Measurements from ENCODE around the gene SMARCC2.

The SMARCC2 gene

DNA sequence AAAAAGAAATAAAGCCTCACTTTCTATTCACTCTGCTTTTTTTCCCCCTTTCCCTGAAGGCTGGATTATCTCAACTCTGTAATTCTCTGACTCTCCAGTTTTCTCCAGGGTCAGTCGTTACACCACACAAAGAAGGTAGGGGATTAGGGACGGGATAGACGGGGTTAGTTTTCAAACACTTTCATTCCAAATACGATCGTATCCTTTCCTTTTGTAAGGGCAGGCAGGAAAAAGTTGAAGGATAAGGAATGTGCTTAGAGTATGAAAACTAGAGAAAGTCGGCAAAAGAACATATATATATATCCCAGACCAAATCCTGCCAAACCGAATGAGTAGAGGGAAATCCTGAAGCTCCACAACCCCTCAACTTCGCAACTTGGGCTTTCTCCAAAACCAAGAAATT lies 61.8 kb downstream of the SMARCC2 start (continued):
- TF ChIP-seq ZNF37A (tag by site-specific recombination; IDR thresholded peaks at IDR 0.05), result no peak
- TF ChIP-seq SALL2 (tag by site-specific recombination; IDR thresholded peaks at IDR 0.05; ENCODE audit: borderline replicate concordance), result no peak
- TF ChIP-seq ZNF140 (tag by site-specific recombination; IDR thresholded peaks at IDR 0.05), result no peak
- TF ChIP-seq, protein P1, sequence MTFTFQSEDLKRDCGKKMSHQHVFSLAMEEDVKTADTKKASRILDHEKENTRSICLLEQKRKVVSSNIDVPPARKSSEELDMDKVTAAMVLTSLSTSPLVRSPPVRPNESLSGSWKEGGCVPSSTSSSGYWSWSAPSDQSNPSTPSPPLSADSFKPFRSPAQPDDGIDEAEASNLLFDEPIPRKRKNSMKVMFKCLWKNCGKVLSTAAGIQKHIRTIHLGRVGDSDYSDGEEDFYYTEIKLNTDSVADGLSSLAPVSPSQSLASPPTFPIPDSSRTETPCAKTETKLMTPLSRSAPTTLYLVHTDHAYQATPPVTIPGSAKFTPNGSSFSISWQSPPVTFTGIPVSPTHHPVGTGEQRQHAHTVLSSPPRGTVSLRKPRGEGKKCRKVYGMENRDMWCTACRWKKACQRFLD (tag by site-specific recombination; IDR thresholded peaks at IDR 0.05), result no peak
- TF ChIP-seq ZNF324 (tag by site-specific recombination; IDR thresholded peaks at IDR 0.05), result no peak; the same call in 1 of the 2 replicates
- no peak for TF ChIP-seq KLF7 (tag by site-specific recombination; IDR thresholded peaks at IDR 0.05; ENCODE audit: borderline replicate concordance)
- no peak for TF ChIP-seq GLI4 (tag by site-specific recombination; IDR thresholded peaks at IDR 0.05)
- TF ChIP-seq, protein P2, sequence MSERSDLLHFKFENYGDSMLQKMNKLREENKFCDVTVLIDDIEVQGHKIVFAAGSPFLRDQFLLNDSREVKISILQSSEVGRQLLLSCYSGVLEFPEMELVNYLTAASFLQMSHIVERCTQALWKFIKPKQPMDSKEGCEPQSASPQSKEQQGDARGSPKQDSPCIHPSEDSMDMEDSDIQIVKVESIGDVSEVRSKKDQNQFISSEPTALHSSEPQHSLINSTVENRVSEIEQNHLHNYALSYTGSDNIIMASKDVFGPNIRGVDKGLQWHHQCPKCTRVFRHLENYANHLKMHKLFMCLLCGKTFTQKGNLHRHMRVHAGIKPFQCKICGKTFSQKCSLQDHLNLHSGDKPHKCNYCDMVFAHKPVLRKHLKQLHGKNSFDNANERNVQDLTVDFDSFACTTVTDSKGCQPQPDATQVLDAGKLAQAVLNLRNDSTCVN (tag by site-specific recombination; optimal IDR thresholded peaks at IDR 0.05), result no peak
- no peak for TF ChIP-seq ZBTB8A (tag by site-specific recombination; IDR thresholded peaks at IDR 0.05)
- peak; percentile 38 for TF ChIP-seq ZFP37 (tag by site-specific recombination; IDR thresholded peaks at IDR 0.05)
- TF ChIP-seq, protein P3, sequence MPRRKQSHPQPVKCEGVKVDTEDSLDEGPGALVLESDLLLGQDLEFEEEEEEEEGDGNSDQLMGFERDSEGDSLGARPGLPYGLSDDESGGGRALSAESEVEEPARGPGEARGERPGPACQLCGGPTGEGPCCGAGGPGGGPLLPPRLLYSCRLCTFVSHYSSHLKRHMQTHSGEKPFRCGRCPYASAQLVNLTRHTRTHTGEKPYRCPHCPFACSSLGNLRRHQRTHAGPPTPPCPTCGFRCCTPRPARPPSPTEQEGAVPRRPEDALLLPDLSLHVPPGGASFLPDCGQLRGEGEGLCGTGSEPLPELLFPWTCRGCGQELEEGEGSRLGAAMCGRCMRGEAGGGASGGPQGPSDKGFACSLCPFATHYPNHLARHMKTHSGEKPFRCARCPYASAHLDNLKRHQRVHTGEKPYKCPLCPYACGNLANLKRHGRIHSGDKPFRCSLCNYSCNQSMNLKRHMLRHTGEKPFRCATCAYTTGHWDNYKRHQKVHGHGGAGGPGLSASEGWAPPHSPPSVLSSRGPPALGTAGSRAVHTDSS (tag by site-specific recombination; IDR thresholded peaks at IDR 0.05), result peak; percentile 17; the same call in 1 of the 2 replicates
- TF ChIP-seq ZNF510 (tag by site-specific recombination; IDR thresholded peaks at IDR 0.05; ENCODE audit: insufficient replicate concordance), result no peak
- no peak for TF ChIP-seq ZNF133 (tag by site-specific recombination; IDR thresholded peaks at IDR 0.05)
- TF ChIP-seq SP7 (tag by site-specific recombination; IDR thresholded peaks at IDR 0.05), result no peak
- no peak for TF ChIP-seq ZNF707 (tag by site-specific recombination; IDR thresholded peaks at IDR 0.05)
- no peak for TF ChIP-seq WT1 (tag by site-specific recombination; IDR thresholded peaks at IDR 0.05)
- no peak for TF ChIP-seq ZNF768 (tag by site-specific recombination; IDR thresholded peaks at IDR 0.05)
- TF ChIP-seq, protein P4, sequence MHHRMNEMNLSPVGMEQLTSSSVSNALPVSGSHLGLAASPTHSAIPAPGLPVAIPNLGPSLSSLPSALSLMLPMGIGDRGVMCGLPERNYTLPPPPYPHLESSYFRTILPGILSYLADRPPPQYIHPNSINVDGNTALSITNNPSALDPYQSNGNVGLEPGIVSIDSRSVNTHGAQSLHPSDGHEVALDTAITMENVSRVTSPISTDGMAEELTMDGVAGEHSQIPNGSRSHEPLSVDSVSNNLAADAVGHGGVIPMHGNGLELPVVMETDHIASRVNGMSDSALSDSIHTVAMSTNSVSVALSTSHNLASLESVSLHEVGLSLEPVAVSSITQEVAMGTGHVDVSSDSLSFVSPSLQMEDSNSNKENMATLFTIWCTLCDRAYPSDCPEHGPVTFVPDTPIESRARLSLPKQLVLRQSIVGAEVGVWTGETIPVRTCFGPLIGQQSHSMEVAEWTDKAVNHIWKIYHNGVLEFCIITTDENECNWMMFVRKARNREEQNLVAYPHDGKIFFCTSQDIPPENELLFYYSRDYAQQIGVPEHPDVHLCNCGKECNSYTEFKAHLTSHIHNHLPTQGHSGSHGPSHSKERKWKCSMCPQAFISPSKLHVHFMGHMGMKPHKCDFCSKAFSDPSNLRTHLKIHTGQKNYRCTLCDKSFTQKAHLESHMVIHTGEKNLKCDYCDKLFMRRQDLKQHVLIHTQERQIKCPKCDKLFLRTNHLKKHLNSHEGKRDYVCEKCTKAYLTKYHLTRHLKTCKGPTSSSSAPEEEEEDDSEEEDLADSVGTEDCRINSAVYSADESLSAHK (tag by site-specific recombination; IDR thresholded peaks at IDR 0.05), result no peak; the same call in 1 of the 2 replicates
- no peak for TF ChIP-seq ZNF311 (tag by site-specific recombination; IDR thresholded peaks at IDR 0.05; ENCODE audit: borderline replicate concordance)
- no peak for TF ChIP-seq ZNF791 (tag by site-specific recombination; IDR thresholded peaks at IDR 0.05)
- TF ChIP-seq, protein P5, sequence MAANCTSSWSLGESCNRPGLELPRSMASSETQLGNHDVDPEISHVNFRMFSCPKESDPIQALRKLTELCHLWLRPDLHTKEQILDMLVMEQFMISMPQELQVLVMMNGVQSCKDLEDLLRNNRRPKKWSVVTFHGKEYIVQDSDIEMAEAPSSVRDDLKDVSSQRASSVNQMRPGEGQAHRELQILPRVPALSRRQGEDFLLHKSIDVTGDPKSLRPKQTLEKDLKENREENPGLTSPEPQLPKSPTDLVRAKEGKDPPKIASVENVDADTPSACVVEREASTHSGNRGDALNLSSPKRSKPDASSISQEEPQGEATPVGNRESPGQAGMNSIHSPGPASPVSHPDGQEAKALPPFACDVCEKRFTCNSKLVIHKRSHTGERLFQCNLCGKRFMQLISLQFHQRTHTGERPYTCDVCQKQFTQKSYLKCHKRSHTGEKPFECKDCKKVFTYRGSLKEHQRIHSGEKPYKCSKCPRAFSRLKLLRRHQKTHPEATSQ (tag by site-specific recombination; IDR thresholded peaks at IDR 0.05), result no peak
- TF ChIP-seq ZNF354C (tag by site-specific recombination; IDR thresholded peaks at IDR 0.05; ENCODE audit: borderline replicate concordance, low read depth), result no peak
- peak; percentile 83 for TF ChIP-seq IKZF3 (tag by site-specific recombination; IDR thresholded peaks at IDR 0.05)
- 0 out of 2 replicates have a peak, but pooled peaks have one; percentile 10 for TF ChIP-seq ZNF660 (tag by site-specific recombination; IDR thresholded peaks at IDR 0.05)
- TF ChIP-seq ZNF426 (tag by site-specific recombination; IDR thresholded peaks at IDR 0.05), result no peak
- no peak; the same call in 1 of the 2 replicates for TF ChIP-seq ZEB2 (tag by site-specific recombination; IDR thresholded peaks at IDR 0.05)
- no peak for TF ChIP-seq ZNF843 (tag by site-specific recombination; IDR thresholded peaks at IDR 0.05)
- TF ChIP-seq ZNF404 (tag by site-specific recombination; IDR thresholded peaks at IDR 0.05), result no peak
- no peak for TF ChIP-seq ZNF560 (tag by site-specific recombination; IDR thresholded peaks at IDR 0.05; ENCODE audit: borderline replicate concordance)

Measured in HEK293 (cell line).